GM12878 (cell line): Measurements from ENCODE around the gene PSMA7. TPM values are rescaled to one million over a fixed set of nuclear protein-coding genes. Genes with fewer than 3 reads are reported as not detected.

Source experiments
- ATAC-seq: fragments of 200-7000 bp; cut with Tn5 transposase; 3 replicates; pipeline ENCODE4 v1.9.1; 2020; ENCODE audit warnings: mild to moderate bottlenecking, moderate library complexity
- BruUV-seq: library from RNA; stranded (reverse); fragments of 400-500 nt; replicated peaks from 2 replicates; lab custom pipeline; 2021; lab: Mats Ljungman, UMichigan
- CTCF ChIA-PET: fragments of 300-600 bp; sonication (Branson Sonifier 250); formaldehyde crosslinking; extraction: SDS; loops from one replicate; lab custom pipeline; 2021; ENCODE audit warnings: inconsistent platforms; lab: Yijun Ruan, JAX
- POLR2A ChIA-PET: fragments of 350-600 bp; formaldehyde crosslinking; extraction: SDS; loops from one replicate; lab custom pipeline; 2021; ENCODE audit warnings: inconsistent platforms; lab: Charles Lee
- RAD21 ChIA-PET: fragments of 300-600 bp; sonication (Branson Sonifier 250); formaldehyde crosslinking; loops from one replicate; lab custom pipeline; 2023; ENCODE audit warnings: antibody characterized with exemption; ENCODE audit not compliant: unreplicated experiment; lab: Charles Lee
- SMC1A ChIA-PET: fragments of 300-600 bp; sonication (Branson Sonifier 250); formaldehyde crosslinking; loops from one replicate; lab custom pipeline; 2023; ENCODE audit not compliant: unreplicated experiment, uncharacterized antibody; lab: Charles Lee
- DNase-seq: peaks from one replicate; pipeline ENCODE4 v3.0.0-alpha.2; 2011; ENCODE audit warnings: low read depth, low spot score
- FAIRE-seq: peaks from 3 replicates; lab custom pipeline; 2011; peaks lifted over from hg19 to GRCh38; lab: Jason Lieb, UNC
- H2AFZ ChIP-seq: 2 replicates; pipeline ENCODE4 v1.6.0; 2011; ENCODE audit warnings: low read depth, low read length, control low read depth; ENCODE audit not compliant: control insufficient read depth
- H3K27ac ChIP-seq: 2 replicates; pipeline ENCODE4 v1.5.1; 2011; ENCODE audit warnings: control low read depth; ENCODE audit not compliant: control insufficient read depth, insufficient read depth
- H3K27me3 ChIP-seq, 2 experiments: replicated peaks in 1 of 2; 2 replicates each; pipeline versions ENCODE4 v1.6.0 to v1.6.1; 2011; ENCODE audit warnings: low read length in 1 of 2; ENCODE audit not compliant: control insufficient read depth in 2 of 2, insufficient read depth in 2 of 2
- H3K36me3 ChIP-seq, 2 experiments: 2 replicates each; pipeline ENCODE4 v1.5.1; 2011; ENCODE audit warnings: low read length in 1 of 2; ENCODE audit not compliant: control insufficient read depth in 2 of 2, insufficient read depth in 2 of 2
- H3K4me1 ChIP-seq: 2 replicates; pipeline ENCODE4 v1.6.1; 2011; ENCODE audit warnings: mild to moderate bottlenecking, low read length, moderate library complexity, mixed read lengths; ENCODE audit not compliant: control insufficient read depth, insufficient read depth
- H3K4me2 ChIP-seq: 2 replicates; pipeline ENCODE4 v1.6.0; 2011; ENCODE audit warnings: control low read depth; ENCODE audit not compliant: control insufficient read depth, insufficient read depth
- H3K4me3 ChIP-seq: fragments of 200-600 bp; sonication (generic); 2 replicates; pipeline ENCODE4 v1.5.1; 2016
- H3K79me2 ChIP-seq: 2 replicates; pipeline ENCODE4 v1.6.0; 2011; ENCODE audit warnings: low read length; ENCODE audit not compliant: control insufficient read depth, insufficient read depth
- H3K9ac ChIP-seq: 2 replicates; pipeline ENCODE4 v1.8.0; 2011; ENCODE audit warnings: low read length, control low read depth, mixed read lengths; ENCODE audit not compliant: control insufficient read depth, insufficient read depth
- H3K9me3 ChIP-seq: replicated peaks from 3 replicates; pipeline ENCODE4 v1.5.1; 2011; ENCODE audit warnings: mild to moderate bottlenecking, low read length; ENCODE audit not compliant: control insufficient read depth, insufficient read depth
- H4K20me1 ChIP-seq: 2 replicates; pipeline ENCODE4 v1.6.0; 2011; ENCODE audit not compliant: control insufficient read depth, insufficient read depth
- BCL11A ChIP-seq: IDR thresholded peaks from 2 replicates; pipeline ENCODE4 v1.6.1; 2011; ENCODE audit warnings: low read depth, low read length
- CBX5 ChIP-seq: sonication (generic); IDR thresholded peaks from 2 replicates; pipeline ENCODE4 v1.6.1; 2016; ENCODE audit warnings: low read depth, moderate library complexity, mild to moderate bottlenecking, inconsistent platforms
- CREM ChIP-seq: IDR thresholded peaks from 2 replicates; pipeline ENCODE4 v1.6.1; 2014; ENCODE audit warnings: antibody characterized with exemption, low read depth
- CTCF ChIP-seq, 3 experiments: IDR thresholded peaks in 2 of 3; conservative IDR thresholded peaks in 1 of 3; 2 replicates each; pipeline ENCODE4 v1.5.1; 2011; ENCODE audit warnings: low read depth in 3 of 3, low read length in 3 of 3, mild to moderate bottlenecking in 3 of 3, control low read depth in 2 of 3, moderate library complexity in 2 of 3, inconsistent platforms in 1 of 3, mixed read lengths in 1 of 3; ENCODE audit not compliant: control insufficient read depth in 2 of 3, insufficient read depth in 1 of 3; ENCODE audit errors: extremely low read depth in 1 of 3
- EED ChIP-seq: sonication (generic); IDR thresholded peaks from 2 replicates; pipeline ENCODE4 v1.6.1; 2016; ENCODE audit warnings: antibody characterized with exemption, low read depth
- HDAC6 ChIP-seq: fragments of 200-600 bp; sonication (generic); IDR thresholded peaks from one replicate; pipeline ENCODE4 v1.8.0; 2017; ENCODE audit warnings: antibody characterized with exemption; ENCODE audit not compliant: unreplicated experiment
- HSF1 ChIP-seq: fragments of 150-350 bp; IDR thresholded peaks from 2 replicates; pipeline ENCODE4 v1.6.1; 2014; ENCODE audit warnings: mild to moderate bottlenecking, low read depth, low read length
- JUNB ChIP-seq: IDR thresholded peaks from 2 replicates; pipeline ENCODE4 v1.6.1; 2016; ENCODE audit warnings: antibody characterized with exemption, mild to moderate bottlenecking
- MEF2A ChIP-seq: IDR thresholded peaks from 2 replicates; pipeline ENCODE4 v1.6.1; 2011; ENCODE audit warnings: low read depth, mild to moderate bottlenecking, low read length, moderate library complexity; ENCODE audit not compliant: insufficient read depth
- NR2F1 ChIP-seq: fragments of 450-650 bp; conservative IDR thresholded peaks from 2 replicates; pipeline ENCODE4 v1.6.1; 2017; ENCODE audit warnings: mild to moderate bottlenecking
- PRDM15 ChIP-seq: fragments of 450-650 bp; formaldehyde crosslinking; IDR thresholded peaks from 2 replicates; pipeline ENCODE4 v1.4.0; 2020; ENCODE audit warnings: mild to moderate bottlenecking, moderate library complexity
- SUZ12 ChIP-seq: fragments of 200-600 bp; sonication (generic); IDR thresholded peaks from one replicate; pipeline ENCODE4 v1.6.1; 2018; ENCODE audit warnings: antibody characterized with exemption, mild to moderate bottlenecking; ENCODE audit not compliant: unreplicated experiment
- ZBED1 ChIP-seq: IDR thresholded peaks from 2 replicates; pipeline ENCODE4 v1.6.1; 2016; ENCODE audit warnings: borderline replicate concordance
- ZNF384 ChIP-seq: IDR thresholded peaks from 2 replicates; pipeline ENCODE4 v1.6.1; 2012; ENCODE audit warnings: low read depth, mild to moderate bottlenecking, low read length, improper control_type of control experiment, borderline replicate concordance
- ZZZ3 ChIP-seq: IDR thresholded peaks from 2 replicates; pipeline ENCODE4 v1.6.1; 2011; ENCODE audit warnings: low read depth; ENCODE audit not compliant: control insufficient read depth, insufficient read length
- WGBS: methylation state at CpG from one replicate; pipeline ENCODE4 v1.1.6; 2016; ENCODE audit warnings: low lambda C conversion rate; ENCODE audit not compliant: insufficient replicate concordance, insufficient coverage; ENCODE audit errors: missing lambda C conversion rate; 5-methylcytosine and 5-hydroxymethylcytosine counted together
- in situ Hi-C: fragments of 300-500 bp; cut with MboI; formaldehyde crosslinking; loops from 9 replicates; pipeline ENCODE4 v1.14.3; 2018; ENCODE audit warnings: mixed read lengths
- intact Hi-C: fragments of 100-400 bp; cut with micrococcal nuclease; formaldehyde crosslinking; loops from one replicate; pipeline ENCODE4 v1.14.2; 2022; ENCODE audit not compliant: unreplicated experiment
- polyA plus RNA-seq, 11 experiments: library from polyadenylated mRNA; depleted of rRNA in 4 of 11; unstranded in 6 of 11; stranded (reverse) in 5 of 11; fragments of >200 nt; fragmentation: Nextera tagmentation in 4 of 11; fragmentation: Illumina TruSeq in 1 of 11; extraction: Ambion mirVana in 4 of 11; extraction: Trizol in 1 of 11; gene quantifications; 1 replicate in 1 of 11; 2 replicates in 10 of 11; pipeline versions ENCODE4 v1.2.1 to v1.2.3, GENCODE V29; 2011 to 2016; ENCODE audit warnings: inconsistent platforms in 2 of 11, missing spikeins in 2 of 11, low read depth in 1 of 11
- total RNA-seq, 4 experiments: library from RNA; depleted of rRNA in 3 of 4; stranded (reverse); fragments of >200 nt in 3 of 4; fragmentation: Illumina TruSeq in 1 of 4; extraction: Trizol in 1 of 4; gene quantifications; 2 replicates each; pipeline versions ENCODE4 v1.2.1 to v1.2.3, GENCODE V29; 2013 to 2021

The PSMA7 gene
- total and polyA plus RNA-seq, 10 of the 15 experiments (the other 5 are each of a cell fraction or from before 2014, with no cell fraction given) = 216 to 857 (median 368) TPM

- no peak for TF ChIP-seq HDAC6
- TF ChIP-seq HSF1 = no peak
- no peak for TF ChIP-seq ZZZ3
- peak; percentile 66; the same call in 1 of the 2 replicates for TF ChIP-seq MEF2A
- no peak for TF ChIP-seq SUZ12
- peak; percentile 48 for TF ChIP-seq JUNB
- TF ChIP-seq CBX5 = no peak
- peak; percentile 50; the same call in 1 of the 2 replicates for TF ChIP-seq BCL11A
- peak; percentile 45; the same call in 1 of the 2 replicates for TF ChIP-seq NR2F1
- TF ChIP-seq EED = peak; percentile 32; the same call in 1 of the 2 replicates
- no peak for TF ChIP-seq ZNF384
- peak; percentile 66 for TF ChIP-seq CREM
These were observed 16.6 kb upstream of the PSMA7 start (continued) for GRCh38 chr20:62159839-62160238.

DNA sequence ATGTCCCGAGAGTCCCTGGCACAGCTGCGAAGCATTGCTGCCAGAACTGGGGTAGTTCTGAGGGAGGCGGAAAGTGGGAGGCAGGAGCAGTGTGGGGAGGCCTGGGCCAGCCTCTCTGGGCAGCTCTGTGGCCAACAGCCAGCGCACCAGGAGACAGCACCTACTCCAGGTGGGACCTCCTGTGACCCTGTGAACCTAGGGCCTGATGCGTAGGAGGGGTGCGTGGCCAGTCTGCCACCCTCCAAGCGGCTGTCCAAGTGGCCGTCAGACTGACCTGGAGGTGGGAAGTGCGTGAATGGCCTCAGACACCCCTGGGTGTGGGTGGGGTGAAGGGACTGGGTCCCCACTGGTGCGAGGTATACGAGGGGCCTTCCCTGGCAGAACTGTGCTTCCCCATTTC, 15.9 kb upstream of the PSMA7 start:
- ATAC-seq (no peak), DNase-seq (no peak), FAIRE-seq (no peak)
- Histone ChIP-seq H3K4me1 (peaks cover 9% of the 10 kb centered on the region), H3K27ac (no peak overlapping the region), H3K36me3 (peaks cover 12 to 31% of the 10 kb centered on the region in 2 experiments; a peak in 3 of 4 replicates), H3K9ac (no peak overlapping the region), H2AFZ (no peak overlapping the region), H3K9me3 (no peaks in the 10 kb centered on the region; the same call in 2 of the 3 replicates), H3K79me2 (peaks cover 3% of the 10 kb centered on the region; the same call in 1 of the 2 replicates), H3K4me3 (no peak overlapping the region), H4K20me1 (no peaks in the 10 kb centered on the region), H3K4me2 (no peak overlapping the region), H3K27me3 (no peaks in the 10 kb centered on the region)
- no TSS peak for BruUV-seq
- 93% methylated on average over 11 of the region's 11 CpGs for WGBS
- RAD21 ChIA-PET = no interaction called here
- in situ Hi-C loops = no loop called here
- POLR2A ChIA-PET = no interaction called here
- intact Hi-C loops = no loop called here
- CTCF ChIA-PET = no interaction called here
- SMC1A ChIA-PET = no interaction called here
- TF ChIP-seq CTCF (IDR thresholded peaks at IDR 0.05 in 2 of 3, conservative IDR thresholded peaks at IDR 0.05 in 1 of 3; ENCODE audit: control insufficient read depth in 2 of 3, extremely low read depth in 1 of 3, insufficient read depth in 1 of 3, low read depth in 3 of 3, low read length in 3 of 3) = no peak
- TF ChIP-seq PRDM15 = no peak
- TF ChIP-seq ZBED1 = no peak
